GM20431 (cell line): ENCODE data around the gene LTF.

ENCODE experiments used
- in situ Hi-C: fragments of 300-500 bp; cut with MseI, MboI; formaldehyde crosslinking; loops from one replicate; pipeline ENCODE4 v1.15.0; 2020; ENCODE audit warnings: low sequenced_read_pairs; ENCODE audit not compliant: unreplicated experiment

LTF gene

GRCh38 chr3:46491089-46492070 is 26.7 kb upstream of the LTF start:
- in situ Hi-C loops: no loop called here

GRCh38 chr3:46490338-46491084 is 25.8 kb upstream of the LTF start:
- in situ Hi-C loops: no loop called here

GRCh38 chr3:46489875-46490274 is 25.2 kb upstream of the LTF start:
- in situ Hi-C loops: loop anchor here (10.0 kb wide), 1 partner anchor 135 kb away; no protein-coding TSS in a partner anchor

- in situ Hi-C loops: loop anchor here (10.0 kb wide), 1 partner anchor 135 kb away; no protein-coding TSS in a partner anchor
Observed at GRCh38 chr3:46489381-46489780, 24.7 kb upstream of the LTF start.

GRCh38 chr3:46488735-46489361 is 24.1 kb upstream of the LTF start:
- in situ Hi-C loops: loop anchor here (10.0 kb wide), 1 partner anchor 136 kb away; no protein-coding TSS in a partner anchor

GRCh38 chr3:46485779-46486175 is 21.1 kb upstream of the LTF start:
- in situ Hi-C loops: loop anchor here (10.0 kb wide), 1 partner anchor 139 kb away; no protein-coding TSS in a partner anchor

- in situ Hi-C loops: loop anchor here (10.0 kb wide), 1 partner anchor 140 kb away; no protein-coding TSS in a partner anchor
Observed at GRCh38 chr3:46484911-46485778, 20.4 kb upstream of the LTF start.

- in situ Hi-C loops: loop anchor here (10.0 kb wide), 1 partner anchor 140 kb away; no protein-coding TSS in a partner anchor
Observed at GRCh38 chr3:46484388-46484787, 19.7 kb upstream of the LTF start.

- in situ Hi-C loops: loop anchor here (10.0 kb wide), 1 partner anchor 141 kb away; no protein-coding TSS in a partner anchor
Observed at GRCh38 chr3:46483825-46484224, 19.1 kb upstream of the LTF start.

- in situ Hi-C loops: loop anchor here (10.0 kb wide), 1 partner anchor 142 kb away; no protein-coding TSS in a partner anchor
Observed at GRCh38 chr3:46482632-46483350, 18.1 kb upstream of the LTF start.

- in situ Hi-C loops: loop anchor here (10.0 kb wide), 1 partner anchor 143 kb away; no protein-coding TSS in a partner anchor
Observed at GRCh38 chr3:46481636-46482035, 16.9 kb upstream of the LTF start.

GRCh38 chr3:46480491-46481195 is 15.9 kb upstream of the LTF start:
- in situ Hi-C loops: loop anchor here (10.0 kb wide), 1 partner anchor 144 kb away; no protein-coding TSS in a partner anchor

GRCh38 chr3:46479696-46480095 is 15.0 kb upstream of the LTF start:
- in situ Hi-C loops: loop anchor here (10.0 kb wide), 1 partner anchor 145 kb away; no protein-coding TSS in a partner anchor

- in situ Hi-C loops: no loop called here
Observed at GRCh38 chr3:46479021-46479420, 14.3 kb upstream of the LTF start.

- in situ Hi-C loops: no loop called here
Observed at GRCh38 chr3:46478341-46478740, 13.6 kb upstream of the LTF start.

GRCh38 chr3:46477756-46478155 is 13.1 kb upstream of the LTF start:
- in situ Hi-C loops: no loop called here

GRCh38 chr3:46477145-46477544 is 12.4 kb upstream of the LTF start:
- in situ Hi-C loops: no loop called here

- in situ Hi-C loops: no loop called here
Observed at GRCh38 chr3:46472736-46473135, 8.0 kb upstream of the LTF start.
